Small intestine (tissue), 7 donors: ENCODE data around the gene TDRD6. TPM values are rescaled to one million over a fixed set of nuclear protein-coding genes. Genes with fewer than 3 reads are reported as not detected.
A peak's percentile ranks its signal among the peaks of the same experiment; 100 is the strongest.

ENCODE experiments used
- DNase-seq, 2 donors: peaks; one replicate each; pipeline versions ENCODE4 v3.0.0 to v3.0.0-alpha.2; 2013
- FAIRE-seq: peaks from 2 replicates; lab custom pipeline; 2012; peaks lifted over from hg19 to GRCh38; lab: Jason Lieb, UNC
- H3K27ac ChIP-seq, 3 donors: one replicate each; pipeline ENCODE4 v1.5.1; 2013; ENCODE audit warnings: low read length in 2 of 3, mild to moderate bottlenecking in 2 of 3, control low read depth in 1 of 3, inconsistent platforms in 1 of 3, low read depth in 1 of 3, moderate library complexity in 1 of 3
- H3K27me3 ChIP-seq, 3 donors: one replicate each; pipeline ENCODE4 v1.6.1; 2013; ENCODE audit warnings: low read length in 3 of 3, inconsistent platforms in 1 of 3; ENCODE audit not compliant: control insufficient read depth in 3 of 3, insufficient read depth in 3 of 3
- H3K36me3 ChIP-seq, 3 donors: one replicate each; pipeline ENCODE4 v1.6.1; 2013; ENCODE audit warnings: low read length in 3 of 3, inconsistent platforms in 1 of 3, low read depth in 1 of 3, mild to moderate bottlenecking in 1 of 3, moderate library complexity in 1 of 3; ENCODE audit not compliant: control insufficient read depth in 3 of 3, insufficient read depth in 2 of 3
- H3K4me1 ChIP-seq, 3 donors: one replicate each; pipeline ENCODE4 v1.6.1; 2013; ENCODE audit warnings: low read length in 2 of 3, inconsistent platforms in 1 of 3, low read depth in 1 of 3, mild to moderate bottlenecking in 1 of 3, moderate library complexity in 1 of 3; ENCODE audit not compliant: control insufficient read depth in 3 of 3, insufficient read depth in 2 of 3
- H3K4me3 ChIP-seq, 3 donors: one replicate each; pipeline ENCODE4 v1.5.1; 2013; ENCODE audit warnings: low read length in 3 of 3, control low read depth in 1 of 3, inconsistent platforms in 1 of 3, low read depth in 1 of 3, mild to moderate bottlenecking in 1 of 3, moderate library complexity in 1 of 3
- H3K9me3 ChIP-seq, 2 donors: one replicate each; pipeline ENCODE4 v1.6.1; 2013; ENCODE audit warnings: low read depth in 1 of 2, low read length in 1 of 2; ENCODE audit not compliant: control insufficient read depth in 2 of 2, insufficient read depth in 1 of 2
- WGBS, 3 donors: extraction: QIAGEN DNeasy Blood & Tissue Kit; methylation state at CpG; one replicate each; pipeline ENCODE4 v1.1.7; 2013; 5-methylcytosine and 5-hydroxymethylcytosine counted together
- polyA plus RNA-seq, 4 donors: library from polyadenylated mRNA; stranded (reverse) in 3 of 4; unstranded in 1 of 4; fragments of 200-250 nt in 3 of 4; fragments of 120-200 nt in 1 of 4; gene quantifications; one replicate each; pipeline versions ENCODE4 v1.2.1 to v1.2.3, GENCODE V29; 2013
- donor health status: healthy with polysubstance abuse.
- donor health status: control.
- donor health status: control.
- donor health status: Bipolar disorder and iron deficiency.
- donor health status: healthy.

The TDRD6 gene
- polyA plus RNA-seq, 4 donors = 0.04 to 0.49 TPM; not detected in 2

- no peak for FAIRE-seq
- no peak overlapping the region for H3K27ac ChIP-seq
- DNase-seq = no peak
- peaks cover 0 to 7% (median 2%) of the 10 kb centered on the region in 3 donors for H3K4me1 ChIP-seq
- H3K27me3 ChIP-seq = no peaks in the 10 kb centered on the region
- H3K36me3 ChIP-seq = no peaks in the 10 kb centered on the region
- no peak overlapping the region for H3K4me3 ChIP-seq
- 69 to 91% (median 78%) methylated on average over 2 of the region's 2 CpGs for WGBS, 3 donors
- H3K9me3 ChIP-seq = no peaks in the 10 kb centered on the region
Measured at GRCh38 chr6:46690141-46690755, 2.6 kb downstream of the TDRD6 start.

DNA sequence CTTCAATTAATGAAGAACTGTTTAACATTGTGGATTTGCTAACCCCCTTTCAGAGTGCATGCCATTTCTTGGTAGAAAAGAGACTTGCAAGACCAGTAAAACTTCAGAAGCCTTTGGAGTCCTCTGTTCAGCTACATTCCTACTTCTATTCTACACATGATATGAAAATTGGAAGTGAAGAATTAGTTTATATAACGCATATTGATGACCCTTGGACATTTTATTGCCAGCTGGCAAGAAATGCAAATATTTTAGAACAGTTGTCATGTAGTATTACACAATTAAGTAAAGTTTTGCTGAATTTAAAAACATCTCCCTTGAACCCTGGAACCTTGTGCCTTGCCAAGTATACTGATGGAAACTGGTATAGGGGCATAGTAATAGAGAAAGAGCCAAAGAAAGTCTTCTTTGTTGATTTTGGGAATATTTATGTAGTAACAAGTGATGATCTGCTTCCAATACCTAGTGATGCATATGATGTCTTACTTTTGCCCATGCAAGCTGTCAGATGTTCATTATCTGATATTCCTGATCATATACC is 3.3 kb downstream of the TDRD6 start:
- Histone ChIP-seq H3K4me3 (no peak overlapping the region), H3K4me1 (peaks cover 0 to 7% (median 2%) of the 10 kb centered on the region in 3 donors), H3K36me3 (no peaks in the 10 kb centered on the region), H3K27me3 (no peaks in the 10 kb centered on the region), H3K9me3 (no peaks in the 10 kb centered on the region), H3K27ac (no peak overlapping the region)
- 4 to 40% (median 32%) methylated on average over 1 of the region's 1 CpG for WGBS, 3 donors
- peak in 1 of 2 donors; percentile 1 for DNase-seq
- FAIRE-seq = no peak

DNA sequence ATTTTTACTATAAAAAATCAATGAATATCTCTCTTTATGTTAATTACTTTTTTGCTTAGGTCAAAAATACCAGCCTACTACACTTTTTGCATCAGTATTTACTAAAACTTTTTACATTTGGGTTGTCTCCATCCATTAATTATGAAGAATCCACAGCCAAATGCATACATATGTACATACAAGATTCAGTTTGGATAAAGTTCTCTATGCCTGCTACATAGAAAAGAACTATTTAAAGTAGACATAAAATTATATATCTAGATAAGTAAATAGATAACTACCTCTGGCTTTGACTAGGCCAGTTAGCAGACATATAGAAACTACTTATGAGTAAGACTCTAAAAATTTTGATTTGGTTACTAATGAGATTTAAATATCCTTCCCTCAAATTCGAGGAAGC is 12.3 kb downstream of the TDRD6 start:
- H3K27ac ChIP-seq = no peak overlapping the region
- DNase-seq (no peak), FAIRE-seq (no peak)
- no peaks in the 10 kb centered on the region for H3K27me3 ChIP-seq
- H3K4me1 ChIP-seq = no peaks in the 10 kb centered on the region
- no peaks in the 10 kb centered on the region for H3K36me3 ChIP-seq
- no peaks in the 10 kb centered on the region for H3K9me3 ChIP-seq
- no peak overlapping the region for H3K4me3 ChIP-seq
- 54 to 64% (median 63%) methylated on average over 1 of the region's 1 CpG for WGBS, 3 donors

DNA sequence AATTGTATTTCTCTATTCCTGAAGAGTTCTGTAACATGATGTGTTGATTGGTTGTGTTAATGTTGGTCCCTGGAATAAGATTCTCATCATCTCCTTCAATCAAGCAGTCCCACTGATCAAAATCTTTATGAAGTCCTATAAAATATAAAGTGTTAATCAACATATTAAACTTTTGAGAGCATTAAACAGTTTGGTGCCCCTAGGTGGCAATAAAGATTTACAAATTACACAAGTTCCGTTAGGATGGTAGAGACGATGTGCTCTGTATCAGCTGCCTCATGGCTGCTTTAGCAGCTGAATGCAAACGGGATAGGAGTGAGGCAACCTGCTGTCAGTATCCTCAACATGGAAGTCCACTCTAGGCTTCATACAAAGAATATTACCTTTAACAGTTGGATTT is 16.9 kb downstream of the TDRD6 start:
- no peak for FAIRE-seq
- no peaks in the 10 kb centered on the region for H3K36me3 ChIP-seq
- no peaks in the 10 kb centered on the region for H3K27me3 ChIP-seq
- no peaks in the 10 kb centered on the region for H3K4me1 ChIP-seq
- 3 to 7% (median 5%) methylated on average over 3 of the region's 3 CpGs for WGBS, 3 donors
- no peak overlapping the region for H3K27ac ChIP-seq
- peak; percentile 11 to 24 for DNase-seq
- H3K9me3 ChIP-seq = peaks cover 0 to 3% of the 10 kb centered on the region in 2 donors
- H3K4me3 ChIP-seq = no peak overlapping the region

DNA sequence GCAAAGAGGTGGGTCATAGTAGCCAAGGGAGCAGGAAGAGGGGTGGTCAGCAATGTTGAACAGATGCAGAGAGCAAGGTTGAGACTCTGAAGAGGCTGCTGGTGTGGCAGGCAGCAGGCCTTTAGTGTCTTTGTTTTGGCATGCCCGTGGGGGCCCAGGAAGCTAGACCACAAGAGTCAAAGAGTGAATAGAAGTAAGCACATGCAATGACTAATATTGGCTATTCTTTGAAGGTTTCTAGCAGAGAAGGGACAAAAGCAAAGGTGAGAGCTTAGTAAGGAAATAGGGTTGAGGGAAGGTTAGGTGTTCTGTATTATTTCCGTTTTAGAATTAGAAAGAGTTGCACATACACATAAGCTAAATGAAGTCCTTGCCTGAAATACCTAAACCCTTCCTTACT is 18.8 kb downstream of the TDRD6 start:
- Histone ChIP-seq H3K36me3 (no peaks in the 10 kb centered on the region), H3K27ac (no peak overlapping the region), H3K27me3 (no peaks in the 10 kb centered on the region), H3K4me1 (no peaks in the 10 kb centered on the region), H3K9me3 (peaks cover 0 to 3% of the 10 kb centered on the region in 2 donors), H3K4me3 (no peak overlapping the region)
- FAIRE-seq (no peak), DNase-seq (no peak)
- WGBS, 3 donors = 76 to 88% (median 80%) methylated on average over 2 of the region's 2 CpGs

GRCh38 chr6:46711491-46711890 is 23.8 kb downstream of the TDRD6 start:
- no peak for FAIRE-seq
- 81 to 89% (median 83%) methylated on average over 1 of the region's 1 CpG for WGBS, 3 donors

GRCh38 chr6:46715141-46715540 is 27.5 kb downstream of the TDRD6 start:
- FAIRE-seq = no peak
- H3K9me3 ChIP-seq = no peaks in the 10 kb centered on the region
- H3K36me3 ChIP-seq = no peaks in the 10 kb centered on the region

More at GRCh38 chr6:46711491-46711890, 23.8 kb downstream of the TDRD6 start:
- H3K4me1 ChIP-seq = no peaks in the 10 kb centered on the region
- no peak overlapping the region for H3K4me3 ChIP-seq
- DNase-seq = no peak
- peaks cover 0 to 2% (median 0%) of the 10 kb centered on the region in 3 donors for H3K27me3 ChIP-seq
- no peaks in the 10 kb centered on the region for H3K36me3 ChIP-seq
- peaks cover 0 to 3% of the 10 kb centered on the region in 2 donors for H3K9me3 ChIP-seq
- no peak overlapping the region for H3K27ac ChIP-seq

GRCh38 chr6:46719099-46719498 is 31.4 kb downstream of the TDRD6 start:
- Histone ChIP-seq H3K27me3 (peaks cover 2 to 5% (median 4%) of the 10 kb centered on the region in 3 donors), H3K9me3 (no peaks in the 10 kb centered on the region), H3K4me3 (no peak overlapping the region), H3K4me1 (no peaks in the 10 kb centered on the region), H3K27ac (no peak overlapping the region), H3K36me3 (no peaks in the 10 kb centered on the region)
- no peak for FAIRE-seq
- WGBS, 3 donors = 19 to 33% (median 21%) methylated on average over 1 of the region's 1 CpG
- peak; percentile 26 to 67 for DNase-seq

More at GRCh38 chr6:46715141-46715540, 27.5 kb downstream of the TDRD6 start:
- Histone ChIP-seq H3K4me1 (no peaks in the 10 kb centered on the region), H3K4me3 (no peak overlapping the region), H3K27me3 (peaks cover 0 to 2% (median 2%) of the 10 kb centered on the region in 3 donors), H3K27ac (no peak overlapping the region)
- no peak for DNase-seq
